Caco-2 (cell line): ENCODE results near the gene RNH1. TPM values are rescaled to one million over a fixed set of nuclear protein-coding genes. Genes with fewer than 3 reads are reported as not detected.

Experiments used
- BruUV-seq: library from RNA; stranded (reverse); fragments of 400-500 nt; replicated peaks from 2 replicates; lab custom pipeline; 2021; lab: Mats Ljungman, UMichigan
- CTCF ChIA-PET: fragments of 300-600 bp; sonication (Branson Sonifier 250); formaldehyde crosslinking; loops from one replicate; lab custom pipeline; 2022; ENCODE audit warnings: antibody characterized with exemption; lab: Charles Lee
- POLR2A ChIA-PET: fragments of 300-600 bp; sonication (Branson Sonifier 250); formaldehyde crosslinking; loops from one replicate; lab custom pipeline; 2022; ENCODE audit warnings: antibody characterized with exemption; lab: Charles Lee
- DNase-seq, 2 experiments: peaks; one replicate each; pipeline versions ENCODE4 v3.0.0 to v3.0.0-alpha.2; 2020 to 2022
- H3K27me3 ChIP-seq: replicated peaks from 2 replicates; pipeline ENCODE4 v1.6.0; 2011; ENCODE audit warnings: low read length; ENCODE audit not compliant: control insufficient read depth, insufficient read depth
- H3K36me3 ChIP-seq: 2 replicates; pipeline ENCODE4 v1.5.1; 2011; ENCODE audit warnings: low read length; ENCODE audit not compliant: control insufficient read depth, insufficient read depth
- H3K4me1 ChIP-seq: fragments of 250-450 bp; sonication (Bioruptor Pico); 2 replicates; pipeline ENCODE4 v1.5.1; 2020; ENCODE audit warnings: mild to moderate bottlenecking
- H3K4me3 ChIP-seq: 2 replicates; pipeline ENCODE4 v1.5.1; 2011; ENCODE audit warnings: low read depth, mild to moderate bottlenecking, control low read depth, low read length
- H3K9me3 ChIP-seq: fragments of 250-450 bp; sonication (Bioruptor Pico); 2 replicates; pipeline ENCODE4 v1.5.1; 2020; ENCODE audit warnings: mild to moderate bottlenecking, moderate library complexity
- H3K27ac Mint-ChIP-seq: one replicate; pipeline ENCODE4 v1.8.0; 2022; ENCODE audit warnings: mixed read lengths; ENCODE audit not compliant: unreplicated experiment
- H3K27me3 Mint-ChIP-seq: one replicate; pipeline ENCODE4 v1.8.0; 2022; ENCODE audit warnings: mixed read lengths; ENCODE audit not compliant: insufficient read depth, unreplicated experiment
- H3K36me3 Mint-ChIP-seq: one replicate; pipeline ENCODE4 v1.8.0; 2022; ENCODE audit warnings: mild to moderate bottlenecking, mixed read lengths; ENCODE audit not compliant: insufficient read depth, unreplicated experiment
- H3K4me1 Mint-ChIP-seq: one replicate; pipeline ENCODE4 v1.8.0; 2022; ENCODE audit warnings: low read depth, mixed read lengths; ENCODE audit not compliant: unreplicated experiment
- H3K4me3 Mint-ChIP-seq: one replicate; pipeline ENCODE4 v1.8.0; 2022; ENCODE audit warnings: mild to moderate bottlenecking, moderate library complexity, mixed read lengths; ENCODE audit not compliant: unreplicated experiment
- H3K9me3 Mint-ChIP-seq: one replicate; pipeline ENCODE4 v1.8.0; 2022; ENCODE audit warnings: mixed read lengths; ENCODE audit not compliant: unreplicated experiment
- CTCF ChIP-seq, 2 experiments: fragments of 200-600 bp in 1 of 2; IDR thresholded peaks; 1 replicate in 1 of 2; 2 replicates in 1 of 2; pipeline versions ENCODE4 v1.5.1 to v1.8.0; 2011 to 2022; ENCODE audit warnings: antibody characterized with exemption in 1 of 2, control low read depth in 1 of 2, inconsistent platforms in 1 of 2, low read depth in 1 of 2, low read length in 1 of 2, mild to moderate bottlenecking in 1 of 2, moderate library complexity in 1 of 2; ENCODE audit not compliant: insufficient read depth in 1 of 2, severe bottlenecking in 1 of 2, unreplicated experiment in 1 of 2
- intact Hi-C: fragments of 100-400 bp; cut with micrococcal nuclease; formaldehyde crosslinking; loops from one replicate; pipeline ENCODE4 v1.10.0; 2022; ENCODE audit not compliant: unreplicated experiment
- total RNA-seq: library from RNA; stranded (reverse); gene quantifications from 2 replicates; pipeline ENCODE4 v1.2.3, GENCODE V29; 2022

The RNH1 gene
- total RNA-seq, 1 experiment from 2014 or later, result 136 TPM

- Mint-ChIP-seq H3K27ac (no peak overlapping the region), H3K4me1 (no peaks in the 10 kb centered on the region), H3K9me3 (no peaks in the 10 kb centered on the region), H3K36me3 (peaks cover 17% of the 10 kb centered on the region), H3K27me3 (no peaks in the 10 kb centered on the region), H3K4me3 (no peak overlapping the region)
- no TSS peak for BruUV-seq
- no peak overlapping the region for H3K4me3 ChIP-seq
- intact Hi-C loops, result no loop called here
- POLR2A ChIA-PET, result no interaction called here
- no peaks in the 10 kb centered on the region for H3K36me3 ChIP-seq
- no peak for DNase-seq
- no peaks in the 10 kb centered on the region for H3K4me1 ChIP-seq
- H3K27me3 ChIP-seq, result no peaks in the 10 kb centered on the region
- no peak for TF ChIP-seq CTCF (IDR thresholded peaks at IDR 0.05; ENCODE audit: insufficient read depth in 1 of 2, low read depth in 1 of 2, low read length in 1 of 2, severe bottlenecking in 1 of 2, unreplicated experiment in 1 of 2)
- no peaks in the 10 kb centered on the region for H3K9me3 ChIP-seq
- CTCF ChIA-PET, result no interaction called here
Observed at GRCh38 chr11:487571-488021, 19.4 kb downstream of the RNH1 start.

- BruUV-seq, result no TSS peak
- Histone ChIP-seq H3K9me3 (no peaks in the 10 kb centered on the region), H3K4me3 (no peak overlapping the region), H3K27me3 (no peaks in the 10 kb centered on the region), H3K4me1 (no peaks in the 10 kb centered on the region), H3K36me3 (no peaks in the 10 kb centered on the region)
- ChIA-PET CTCF (no interaction called here), POLR2A (no interaction called here)
- H3K27me3 Mint-ChIP-seq, result no peaks in the 10 kb centered on the region
- intact Hi-C loops, result no loop called here
- no peak for TF ChIP-seq CTCF (IDR thresholded peaks at IDR 0.05; ENCODE audit: insufficient read depth in 1 of 2, low read depth in 1 of 2, low read length in 1 of 2, severe bottlenecking in 1 of 2, unreplicated experiment in 1 of 2)
- H3K36me3 Mint-ChIP-seq, result peaks cover 7% of the 10 kb centered on the region
- DNase-seq, result no peak
- no peaks in the 10 kb centered on the region for H3K4me1 Mint-ChIP-seq
- H3K4me3 Mint-ChIP-seq, result no peak overlapping the region
- H3K9me3 Mint-ChIP-seq, result no peaks in the 10 kb centered on the region
- no peak overlapping the region for H3K27ac Mint-ChIP-seq
Observed at GRCh38 chr11:486189-486588, 20.9 kb downstream of the RNH1 start.

DNA sequence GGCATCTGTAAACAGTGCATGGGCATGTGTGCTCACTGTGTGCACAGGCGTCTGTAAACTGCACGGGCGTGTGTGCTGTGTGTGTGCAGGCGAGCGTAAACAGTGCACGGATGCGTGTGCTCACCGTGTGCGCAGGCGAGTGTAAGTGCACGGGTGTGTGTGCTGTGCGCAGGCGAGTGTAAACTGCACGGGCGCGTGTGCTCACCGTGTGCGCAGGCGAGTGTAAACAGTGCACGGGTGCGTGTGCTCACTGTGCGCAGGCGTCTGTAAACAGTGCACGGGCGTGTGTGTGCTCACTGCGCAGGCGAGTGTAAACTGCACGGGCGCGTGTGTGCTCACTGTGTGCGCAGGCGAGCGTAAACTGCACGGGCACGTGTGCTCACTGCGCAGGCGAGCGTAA lies 22.4 kb downstream of the RNH1 start:
- Histone ChIP-seq H3K27me3 (no peaks in the 10 kb centered on the region), H3K4me1 (no peaks in the 10 kb centered on the region), H3K9me3 (no peaks in the 10 kb centered on the region), H3K4me3 (no peak overlapping the region), H3K36me3 (no peaks in the 10 kb centered on the region)
- Mint-ChIP-seq H3K4me1 (no peaks in the 10 kb centered on the region), H3K4me3 (no peak overlapping the region), H3K27me3 (no peaks in the 10 kb centered on the region), H3K36me3 (peaks cover 3% of the 10 kb centered on the region), H3K9me3 (no peaks in the 10 kb centered on the region), H3K27ac (no peak overlapping the region)
- ChIA-PET CTCF (no interaction called here), POLR2A (no interaction called here)
- BruUV-seq, result no TSS peak
- intact Hi-C loops, result no loop called here
- TF ChIP-seq CTCF (IDR thresholded peaks at IDR 0.05; ENCODE audit: insufficient read depth in 1 of 2, low read depth in 1 of 2, low read length in 1 of 2, severe bottlenecking in 1 of 2, unreplicated experiment in 1 of 2), result no peak
- DNase-seq, result no peak
